Pons (tissue), 1 donor: ENCODE results near the gene HPGDS.
"Not testable (repeated sequence)": the region's sequence is repeated elsewhere in the genome, so short reads cannot be mapped to it uniquely, and the experiment has no call there.

Source experiments
- DNase-seq: peaks from one replicate; pipeline ENCODE4 v3.0.0-alpha.2; 2016; ENCODE audit warnings: low spot score

The HPGDS gene

GRCh38 chr4:94356444-94356843, 13.8 kb upstream of the HPGDS start:
- no peak for DNase-seq

GRCh38 chr4:94354474-94354896, 11.8 kb upstream of the HPGDS start:
- DNase-seq = no peak

- DNase-seq = no peak
Observed at GRCh38 chr4:94352996-94353395, 10.4 kb upstream of the HPGDS start.

GRCh38 chr4:94352163-94352562, 9.5 kb upstream of the HPGDS start:
- no peak for DNase-seq

GRCh38 chr4:94351319-94351718, 8.7 kb upstream of the HPGDS start:
- no peak for DNase-seq

GRCh38 chr4:94350095-94350494, 7.5 kb upstream of the HPGDS start:
- DNase-seq = no peak

- no peak for DNase-seq
Observed at GRCh38 chr4:94349193-94349592, 6.6 kb upstream of the HPGDS start.

GRCh38 chr4:94348666-94349065, 6.0 kb upstream of the HPGDS start:
- no peak for DNase-seq

- no peak for DNase-seq
Observed at GRCh38 chr4:94346541-94346940, 3.9 kb upstream of the HPGDS start.

- DNase-seq = peak; percentile 69
Observed at GRCh38 chr4:94345969-94346368, 3.3 kb upstream of the HPGDS start.

GRCh38 chr4:94345266-94345665, 2.6 kb upstream of the HPGDS start:
- peak; percentile 64 for DNase-seq

- DNase-seq = no peak
Observed at GRCh38 chr4:94344457-94344856, 1.8 kb upstream of the HPGDS start.

GRCh38 chr4:94341481-94342370, 910 bp downstream of the HPGDS start:
- DNase-seq = no peak

GRCh38 chr4:94339779-94340178, 2.9 kb downstream of the HPGDS start:
- DNase-seq = peak; percentile 38

GRCh38 chr4:94338681-94339351, 3.8 kb downstream of the HPGDS start:
- DNase-seq = no peak

- DNase-seq = not testable (repeated sequence)
Observed at GRCh38 chr4:94336791-94337190, 5.8 kb downstream of the HPGDS start.

- DNase-seq = no peak
Observed at GRCh38 chr4:94336303-94336702, 6.3 kb downstream of the HPGDS start.

GRCh38 chr4:94334962-94335361, 7.7 kb downstream of the HPGDS start:
- DNase-seq = no peak

GRCh38 chr4:94334476-94334875, 8.2 kb downstream of the HPGDS start:
- no peak for DNase-seq

- no peak for DNase-seq
Observed at GRCh38 chr4:94333866-94334265, 8.8 kb downstream of the HPGDS start.

- no peak for DNase-seq
Observed at GRCh38 chr4:94332983-94333590, 9.5 kb downstream of the HPGDS start.

GRCh38 chr4:94329933-94330332, 12.7 kb downstream of the HPGDS start:
- no peak for DNase-seq

GRCh38 chr4:94325835-94326234, 16.8 kb downstream of the HPGDS start:
- no peak for DNase-seq
